HG03575 (cell line): Measurements from ENCODE around the gene PLEKHM2.
"Not testable (repeated sequence)": the region's sequence is repeated elsewhere in the genome, so short reads cannot be mapped to it uniquely, and the experiment has no call there.

Experiments
- ATAC-seq: cut with Tn5 transposase; IDR thresholded peaks from one replicate; pipeline ENCODE4 v1.9.1; 2021; ENCODE audit not compliant: unreplicated experiment, insufficient number of reproducible peaks, low FRiP score; ENCODE audit errors: extremely low read depth

Gene PLEKHM2

GRCh38 chr1:15684042-15684461 is at the start of gene PLEKHM2:
Gene PLEKHM2, plus strand, starts transcription at chr1:15684320. Its CDS starts 239 bp downstream, at chr1:15684559.
- no peak for ATAC-seq

- ATAC-seq: no peak
These were observed 47.7 kb upstream of the PLEKHM2 start for GRCh38 chr1:15636436-15636835.

GRCh38 chr1:15637826-15638225 is 46.3 kb upstream of the PLEKHM2 start:
- no peak for ATAC-seq

- ATAC-seq: no peak
These were observed 44.9 kb upstream of the PLEKHM2 start for GRCh38 chr1:15639262-15639661.

- ATAC-seq: no peak
These were observed 44.2 kb upstream of the PLEKHM2 start for GRCh38 chr1:15639931-15640330.

- no peak for ATAC-seq
These were observed 43.5 kb upstream of the PLEKHM2 start for GRCh38 chr1:15640667-15641066.

GRCh38 chr1:15649937-15650336 is 34.2 kb upstream of the PLEKHM2 start:
- no peak for ATAC-seq

- no peak for ATAC-seq
These were observed 33.7 kb upstream of the PLEKHM2 start for GRCh38 chr1:15650433-15650832.

GRCh38 chr1:15652130-15652529 is 32.0 kb upstream of the PLEKHM2 start:
- not testable (repeated sequence) for ATAC-seq

- no peak for ATAC-seq
These were observed 29.9 kb upstream of the PLEKHM2 start for GRCh38 chr1:15654091-15654690.

GRCh38 chr1:15656464-15656863 is 27.7 kb upstream of the PLEKHM2 start:
- ATAC-seq: no peak

GRCh38 chr1:15657021-15657420 is 27.1 kb upstream of the PLEKHM2 start:
- no peak for ATAC-seq

- ATAC-seq: no peak
These were observed 24.0 kb upstream of the PLEKHM2 start for GRCh38 chr1:15660151-15660550.

GRCh38 chr1:15662477-15662876 is 21.6 kb upstream of the PLEKHM2 start:
- no peak for ATAC-seq

- no peak for ATAC-seq
These were observed 20.2 kb upstream of the PLEKHM2 start for GRCh38 chr1:15663925-15664324.

GRCh38 chr1:15667362-15667761 is 16.8 kb upstream of the PLEKHM2 start:
- ATAC-seq: no peak

- no peak for ATAC-seq
These were observed 15.9 kb upstream of the PLEKHM2 start for GRCh38 chr1:15668089-15668754.

- no peak for ATAC-seq
These were observed 15.0 kb upstream of the PLEKHM2 start for GRCh38 chr1:15669074-15669473.

GRCh38 chr1:15669864-15670263 is 14.3 kb upstream of the PLEKHM2 start:
- no peak for ATAC-seq

GRCh38 chr1:15671430-15671829 is 12.7 kb upstream of the PLEKHM2 start:
- ATAC-seq: no peak
